OCI-LY7 (cell line): ENCODE measurements around the gene HELZ.

Experiments
- EZH2phosphoT487 ChIP-seq: fragments of 200-600 bp; sonication (generic); IDR thresholded peaks from 2 replicates; pipeline ENCODE4 v1.6.1; 2018; ENCODE audit warnings: low read depth, borderline replicate concordance, mild to moderate bottlenecking, mixed run types, antibody characterized with exemption, low read length, moderate library complexity, mixed read lengths
- TF ChIP-seq, protein P1 (sequence below): fragments of 200-600 bp; sonication (generic); conservative IDR thresholded peaks from 2 replicates; pipeline ENCODE4 v1.5.1; 2014; ENCODE audit warnings: mild to moderate bottlenecking, antibody characterized with exemption, low read length, moderate library complexity, mixed read lengths

DNA sequence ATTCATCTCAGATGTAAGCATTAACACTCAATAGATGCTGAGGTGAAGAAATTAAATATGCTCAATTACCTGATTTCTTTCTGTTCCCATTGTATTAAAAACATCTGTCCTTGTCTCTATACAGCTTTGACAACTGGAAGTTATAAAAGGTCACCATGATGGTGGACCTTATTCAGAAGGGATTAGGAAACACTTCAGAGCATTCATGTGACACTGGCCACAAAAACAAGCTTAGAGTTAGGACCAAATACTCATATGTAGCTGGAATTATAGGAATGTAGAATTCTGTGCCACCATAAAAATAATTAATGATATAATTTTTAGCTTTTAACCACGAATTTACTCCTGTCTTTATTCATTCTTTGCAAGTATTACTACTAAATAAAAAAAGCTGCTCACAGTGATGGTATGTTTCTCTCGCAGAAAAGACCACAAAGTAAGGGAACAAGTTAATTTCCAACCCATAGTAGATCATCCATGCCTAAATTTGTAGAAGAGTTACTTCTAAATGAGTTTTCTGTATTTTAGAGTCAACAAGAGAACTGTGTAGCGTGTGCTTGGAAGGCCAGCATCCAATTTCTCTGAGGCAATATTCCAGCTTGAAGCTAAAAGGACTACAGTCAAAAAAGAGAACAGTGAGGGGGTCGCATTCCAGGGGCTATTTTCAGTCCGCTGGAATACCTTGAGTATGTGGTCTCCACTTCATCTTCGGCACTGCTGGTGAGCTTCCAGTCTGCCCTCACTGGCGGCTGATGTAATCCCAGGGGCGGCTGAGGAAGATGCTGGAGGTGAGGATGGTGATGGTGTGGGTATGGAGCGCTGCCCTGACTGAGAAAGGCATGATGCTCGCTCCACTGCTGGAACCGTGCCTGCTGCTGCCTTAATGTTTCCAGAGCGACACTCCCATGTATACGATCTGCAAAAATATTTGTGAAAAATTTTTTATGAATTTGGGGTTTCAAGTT, 136.9 kb downstream of the HELZ start:
- TF ChIP-seq, protein P1, sequence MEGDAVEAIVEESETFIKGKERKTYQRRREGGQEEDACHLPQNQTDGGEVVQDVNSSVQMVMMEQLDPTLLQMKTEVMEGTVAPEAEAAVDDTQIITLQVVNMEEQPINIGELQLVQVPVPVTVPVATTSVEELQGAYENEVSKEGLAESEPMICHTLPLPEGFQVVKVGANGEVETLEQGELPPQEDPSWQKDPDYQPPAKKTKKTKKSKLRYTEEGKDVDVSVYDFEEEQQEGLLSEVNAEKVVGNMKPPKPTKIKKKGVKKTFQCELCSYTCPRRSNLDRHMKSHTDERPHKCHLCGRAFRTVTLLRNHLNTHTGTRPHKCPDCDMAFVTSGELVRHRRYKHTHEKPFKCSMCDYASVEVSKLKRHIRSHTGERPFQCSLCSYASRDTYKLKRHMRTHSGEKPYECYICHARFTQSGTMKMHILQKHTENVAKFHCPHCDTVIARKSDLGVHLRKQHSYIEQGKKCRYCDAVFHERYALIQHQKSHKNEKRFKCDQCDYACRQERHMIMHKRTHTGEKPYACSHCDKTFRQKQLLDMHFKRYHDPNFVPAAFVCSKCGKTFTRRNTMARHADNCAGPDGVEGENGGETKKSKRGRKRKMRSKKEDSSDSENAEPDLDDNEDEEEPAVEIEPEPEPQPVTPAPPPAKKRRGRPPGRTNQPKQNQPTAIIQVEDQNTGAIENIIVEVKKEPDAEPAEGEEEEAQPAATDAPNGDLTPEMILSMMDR, result no peak
- no peak for TF ChIP-seq EZH2phosphoT487
